Fibroblast of villous mesenchyme (primary cell): ENCODE measurements around the gene PARP16. TPM values are rescaled to one million over a fixed set of nuclear protein-coding genes. Genes with fewer than 3 reads are reported as not detected.

Experiments used
- DNase-seq: peaks from one replicate; pipeline ENCODE4 v3.0.0-alpha.2; 2010; ENCODE audit warnings: low read depth
- H3K4me3 ChIP-seq: 2 replicates; pipeline ENCODE4 v1.5.1; 2011; ENCODE audit warnings: low read depth, mild to moderate bottlenecking, low read length
- total RNA-seq: library from RNA; depleted of rRNA; stranded (reverse); fragments of >200 nt; gene quantifications from 2 replicates; pipeline ENCODE4 v1.2.3, GENCODE V29; 2012
- TF ChIP-seq, protein P1 (sequence below): IDR thresholded peaks from 2 replicates; pipeline ENCODE4 v1.5.1; 2012; ENCODE audit warnings: low read depth, mild to moderate bottlenecking, low read length; ENCODE audit not compliant: insufficient read depth

The PARP16 gene
- total RNA-seq, 1 donor = 3.0 TPM

GRCh38 chr15:65290228-65290627 is 3.5 kb upstream of the PARP16 start:
- TF ChIP-seq, protein P1, sequence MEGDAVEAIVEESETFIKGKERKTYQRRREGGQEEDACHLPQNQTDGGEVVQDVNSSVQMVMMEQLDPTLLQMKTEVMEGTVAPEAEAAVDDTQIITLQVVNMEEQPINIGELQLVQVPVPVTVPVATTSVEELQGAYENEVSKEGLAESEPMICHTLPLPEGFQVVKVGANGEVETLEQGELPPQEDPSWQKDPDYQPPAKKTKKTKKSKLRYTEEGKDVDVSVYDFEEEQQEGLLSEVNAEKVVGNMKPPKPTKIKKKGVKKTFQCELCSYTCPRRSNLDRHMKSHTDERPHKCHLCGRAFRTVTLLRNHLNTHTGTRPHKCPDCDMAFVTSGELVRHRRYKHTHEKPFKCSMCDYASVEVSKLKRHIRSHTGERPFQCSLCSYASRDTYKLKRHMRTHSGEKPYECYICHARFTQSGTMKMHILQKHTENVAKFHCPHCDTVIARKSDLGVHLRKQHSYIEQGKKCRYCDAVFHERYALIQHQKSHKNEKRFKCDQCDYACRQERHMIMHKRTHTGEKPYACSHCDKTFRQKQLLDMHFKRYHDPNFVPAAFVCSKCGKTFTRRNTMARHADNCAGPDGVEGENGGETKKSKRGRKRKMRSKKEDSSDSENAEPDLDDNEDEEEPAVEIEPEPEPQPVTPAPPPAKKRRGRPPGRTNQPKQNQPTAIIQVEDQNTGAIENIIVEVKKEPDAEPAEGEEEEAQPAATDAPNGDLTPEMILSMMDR = no peak
- DNase-seq = no peak
- H3K4me3 ChIP-seq = no peak overlapping the region

DNA sequence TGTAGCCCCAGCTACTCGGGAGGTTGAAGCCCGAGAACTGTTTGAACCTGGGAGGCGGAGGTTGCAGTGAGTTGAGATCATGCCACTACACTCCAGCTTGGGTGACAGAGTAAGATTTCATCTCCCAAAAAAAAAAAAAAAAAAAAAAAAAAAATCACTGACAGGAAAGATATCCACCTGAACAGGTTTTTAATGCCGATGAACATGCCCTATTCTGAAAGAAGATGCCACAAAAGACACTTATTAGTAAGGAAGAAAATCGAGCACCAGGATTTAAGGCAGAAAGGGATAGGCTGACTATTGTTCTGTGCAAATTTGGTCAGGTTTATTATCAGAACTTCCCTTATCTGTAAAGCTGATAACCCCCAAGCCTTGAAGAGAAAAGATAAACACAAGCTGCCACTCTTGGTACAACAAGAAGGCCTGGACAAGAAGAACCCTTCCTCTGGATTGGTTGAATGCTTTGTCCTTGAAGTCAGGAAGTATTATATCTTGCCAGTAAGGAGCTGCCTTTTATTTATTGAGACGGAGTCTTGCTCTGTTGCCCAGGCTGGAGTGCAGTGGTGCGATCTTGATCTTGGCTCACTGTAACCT is 2.7 kb upstream of the PARP16 start:
- TF ChIP-seq, protein P1 = no peak
- no peak for DNase-seq

DNA sequence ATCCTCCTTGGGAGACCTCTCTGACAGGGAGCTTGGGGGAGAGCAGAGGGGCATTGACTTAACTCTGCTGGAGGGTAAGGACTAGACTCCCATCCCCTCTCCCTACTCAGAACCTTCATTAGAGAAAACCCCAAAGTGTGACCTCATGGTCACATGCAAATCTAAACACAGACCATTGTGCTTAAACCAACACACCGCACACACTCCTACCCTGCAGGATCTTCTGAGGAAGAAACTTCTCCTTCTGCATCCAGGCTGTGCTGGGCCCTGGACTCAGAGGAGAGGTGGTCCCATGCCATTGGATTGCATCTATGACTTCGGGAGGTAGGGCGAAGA is 805 bp upstream of the PARP16 start:
- no peak for DNase-seq
- TF ChIP-seq, protein P1 = no peak
- H3K4me3 ChIP-seq = no peak overlapping the region

More for the DNA sequence above, 2.7 kb upstream of the PARP16 start:
- no peak overlapping the region for H3K4me3 ChIP-seq

GRCh38 chr15:65286069-65286703 is 497 bp downstream of the PARP16 start:
- H3K4me3 ChIP-seq = peak overlapping the region; percentile 72
- DNase-seq = peak; percentile 20
- TF ChIP-seq, protein P1 = no peak

DNA sequence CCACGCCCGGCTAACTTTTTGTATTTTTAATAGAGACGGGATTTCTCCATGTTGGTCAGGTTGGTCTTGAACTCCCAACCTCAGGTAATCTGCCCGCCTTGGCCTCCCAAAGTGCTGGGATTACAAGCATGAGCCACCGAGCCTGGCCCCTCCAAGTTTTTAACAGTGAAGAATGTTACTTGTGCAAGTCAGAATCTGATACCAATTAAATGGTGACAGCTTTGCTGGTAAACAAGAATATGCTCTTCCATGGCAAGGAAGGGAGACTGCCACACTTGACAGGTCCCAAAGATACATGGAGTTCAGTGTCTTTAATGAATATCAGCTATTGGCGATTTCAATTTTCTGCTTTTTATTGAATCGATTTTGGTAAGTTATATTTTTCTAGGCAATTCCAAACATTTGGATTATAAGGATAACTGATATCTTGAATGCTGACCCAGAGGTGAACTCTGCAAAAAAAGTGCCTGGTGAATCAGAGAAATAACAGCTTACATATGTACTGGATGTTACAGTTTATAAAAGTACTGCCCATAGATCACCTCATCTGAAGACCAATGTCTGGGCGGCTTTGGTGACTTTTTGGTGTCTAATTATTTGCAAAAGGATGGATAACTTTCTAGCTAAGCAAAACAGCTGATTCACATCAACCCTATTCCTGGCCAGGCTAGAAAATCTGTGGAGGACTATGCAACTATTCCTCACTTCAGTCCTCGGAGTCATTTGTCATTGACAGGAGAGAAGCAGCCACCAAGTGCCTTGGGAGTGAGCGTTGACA is 1.2 kb downstream of the PARP16 start:
- peak overlapping the region; percentile 72 for H3K4me3 ChIP-seq
- peak; percentile 37 for DNase-seq
- TF ChIP-seq, protein P1 = no peak

DNA sequence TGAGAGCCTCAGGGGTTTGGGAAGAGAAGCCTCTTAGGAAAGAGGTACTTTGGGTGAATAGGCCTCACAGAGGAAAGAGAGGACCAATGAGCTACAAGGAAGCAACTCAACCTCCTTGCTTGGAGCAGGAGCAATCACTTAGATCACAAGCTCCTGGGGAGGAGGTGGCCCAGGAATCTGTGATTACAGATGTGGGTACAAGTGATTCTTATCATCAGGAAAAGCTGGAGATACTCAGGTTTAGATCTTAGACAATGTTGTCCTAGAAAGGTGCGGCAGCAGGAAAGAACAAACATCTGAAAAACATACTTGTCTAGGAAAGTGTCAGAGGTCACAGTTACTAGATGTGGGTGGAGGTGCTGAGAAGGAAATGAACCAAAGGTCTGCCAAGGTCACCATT is 8.2 kb downstream of the PARP16 start:
- H3K4me3 ChIP-seq = no peak overlapping the region
- DNase-seq = no peak
- TF ChIP-seq, protein P1 = no peak
